GM21367 (cell line): ENCODE data around the gene DCTN2.
"Not testable (repeated sequence)": the region's sequence is repeated elsewhere in the genome, so short reads cannot be mapped to it uniquely, and the experiment has no call there.

Experiments used
- ATAC-seq: cut with Tn5 transposase; IDR thresholded peaks from one replicate; pipeline ENCODE4 v1.9.1; 2021; ENCODE audit not compliant: unreplicated experiment

The DCTN2 gene

DNA sequence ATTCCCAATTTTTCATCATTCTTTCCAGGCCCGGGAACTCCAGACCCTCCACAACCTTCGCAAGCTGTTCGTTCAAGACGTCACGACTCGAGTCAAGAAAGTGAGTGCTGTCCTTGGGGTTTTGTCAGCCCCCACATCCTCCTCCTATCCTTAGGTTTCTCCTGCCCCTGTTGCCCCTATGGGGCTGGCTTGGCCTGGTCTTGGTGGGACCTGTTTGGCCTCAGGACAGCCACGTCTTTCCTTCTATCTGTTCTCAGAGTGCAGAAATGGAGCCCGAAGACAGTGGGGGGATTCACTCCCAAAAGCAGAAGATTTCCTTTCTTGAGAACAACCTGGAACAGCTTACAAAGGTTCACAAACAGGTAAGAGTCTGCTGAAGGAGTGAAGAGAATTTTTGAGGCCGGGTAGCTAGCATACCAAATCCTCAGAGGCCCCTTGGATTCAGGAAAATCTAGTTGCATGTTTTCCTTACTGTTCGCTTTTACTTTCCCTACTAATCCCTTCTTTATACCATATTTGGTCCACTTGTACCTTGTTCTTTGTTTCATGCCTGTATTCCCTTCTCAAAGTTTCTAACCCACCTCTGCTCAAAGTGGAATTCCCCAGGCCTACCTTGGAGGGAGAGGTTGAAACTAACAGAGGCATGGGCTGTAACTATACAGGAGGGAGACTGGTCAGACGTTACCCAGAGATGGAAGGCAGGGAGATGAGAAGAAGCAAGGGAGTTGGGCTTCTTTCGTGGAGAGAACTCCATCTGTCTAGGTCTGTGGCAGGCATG, 31.2 kb upstream of the DCTN2 start:
- no peak for ATAC-seq

DNA sequence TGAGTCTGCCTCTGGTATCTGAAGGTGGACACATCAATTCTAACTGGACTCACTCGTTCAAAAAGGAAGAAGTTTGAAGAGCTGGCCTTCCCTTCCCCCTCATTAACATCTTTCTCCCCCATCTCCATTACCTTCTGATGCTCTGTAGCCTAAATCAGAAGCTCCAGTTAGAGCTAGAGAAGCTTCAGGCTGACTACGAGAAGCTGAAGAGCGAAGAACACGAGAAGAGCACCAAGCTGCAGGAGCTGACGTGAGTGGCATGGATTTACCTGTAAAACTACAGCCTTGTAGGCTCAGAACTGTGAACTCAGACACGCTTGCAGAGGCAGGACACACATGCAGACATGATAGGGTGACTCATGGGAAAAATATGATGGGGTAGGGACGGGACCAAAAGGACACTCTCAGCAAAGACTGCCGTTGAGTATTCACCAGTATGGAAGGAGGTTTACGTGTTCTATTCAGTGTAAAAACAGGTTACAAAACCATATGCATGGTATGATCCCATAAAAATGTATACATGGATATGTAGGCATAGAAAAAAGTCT, 29.7 kb upstream of the DCTN2 start:
- no peak for ATAC-seq

DNA sequence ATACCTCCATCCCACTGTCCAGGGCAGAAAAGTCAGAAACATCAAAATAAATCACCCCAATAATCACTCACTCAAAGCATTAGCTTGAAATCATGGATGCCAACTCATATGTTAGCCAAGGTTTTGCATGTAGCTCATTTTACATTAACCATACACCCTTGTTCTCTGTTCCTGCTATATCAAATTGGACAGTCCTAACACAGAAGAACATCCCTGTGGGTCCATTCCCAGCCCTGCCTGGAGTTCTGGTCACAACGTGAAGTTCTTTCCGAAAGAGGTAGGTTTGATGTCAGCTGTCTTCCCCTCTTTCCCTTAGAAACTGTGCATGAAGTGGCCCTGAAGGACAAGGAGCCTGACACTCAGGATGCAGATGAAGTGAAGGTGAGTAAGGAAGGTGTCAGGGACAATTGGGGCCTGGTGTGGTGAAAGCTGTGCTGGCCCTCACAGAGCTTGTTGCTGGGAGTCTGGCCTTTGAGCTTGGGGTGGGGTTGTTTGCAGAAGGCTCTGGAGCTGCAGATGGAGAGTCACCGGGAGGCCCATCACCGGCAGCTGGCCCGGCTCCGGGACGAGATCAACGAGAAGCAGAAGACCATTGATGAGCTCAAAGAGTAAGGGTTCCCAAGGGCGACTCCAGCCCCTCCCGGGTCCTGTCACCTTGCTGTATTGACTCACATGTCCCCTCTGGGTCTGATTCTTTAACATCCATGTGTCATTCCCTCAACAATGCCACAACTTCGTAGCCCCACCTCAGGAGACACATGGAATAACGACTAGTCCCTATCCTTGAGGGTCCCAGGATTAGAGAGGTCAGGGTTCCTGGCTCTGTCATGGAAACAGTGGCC, 29.0 kb upstream of the DCTN2 start:
- ATAC-seq = no peak

DNA sequence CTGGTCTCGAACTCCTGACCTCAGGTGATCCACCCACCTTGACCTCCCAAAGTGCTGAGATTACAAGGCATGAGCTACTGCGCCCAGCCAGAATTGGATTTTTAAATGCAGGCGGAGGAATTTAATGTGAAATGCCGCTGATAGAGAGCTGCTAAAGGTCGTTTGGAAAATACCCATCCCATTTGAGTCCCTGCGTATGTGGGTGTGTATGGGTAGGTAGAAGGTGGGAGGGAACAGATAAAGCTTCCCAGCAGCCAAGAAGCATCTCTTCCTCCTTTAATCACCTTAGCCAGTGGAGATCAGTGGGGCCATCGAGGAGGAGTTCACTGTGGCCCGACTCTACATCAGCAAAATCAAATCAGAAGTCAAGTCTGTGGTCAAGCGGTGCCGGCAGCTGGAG, 27.8 kb upstream of the DCTN2 start:
- ATAC-seq = no peak

DNA sequence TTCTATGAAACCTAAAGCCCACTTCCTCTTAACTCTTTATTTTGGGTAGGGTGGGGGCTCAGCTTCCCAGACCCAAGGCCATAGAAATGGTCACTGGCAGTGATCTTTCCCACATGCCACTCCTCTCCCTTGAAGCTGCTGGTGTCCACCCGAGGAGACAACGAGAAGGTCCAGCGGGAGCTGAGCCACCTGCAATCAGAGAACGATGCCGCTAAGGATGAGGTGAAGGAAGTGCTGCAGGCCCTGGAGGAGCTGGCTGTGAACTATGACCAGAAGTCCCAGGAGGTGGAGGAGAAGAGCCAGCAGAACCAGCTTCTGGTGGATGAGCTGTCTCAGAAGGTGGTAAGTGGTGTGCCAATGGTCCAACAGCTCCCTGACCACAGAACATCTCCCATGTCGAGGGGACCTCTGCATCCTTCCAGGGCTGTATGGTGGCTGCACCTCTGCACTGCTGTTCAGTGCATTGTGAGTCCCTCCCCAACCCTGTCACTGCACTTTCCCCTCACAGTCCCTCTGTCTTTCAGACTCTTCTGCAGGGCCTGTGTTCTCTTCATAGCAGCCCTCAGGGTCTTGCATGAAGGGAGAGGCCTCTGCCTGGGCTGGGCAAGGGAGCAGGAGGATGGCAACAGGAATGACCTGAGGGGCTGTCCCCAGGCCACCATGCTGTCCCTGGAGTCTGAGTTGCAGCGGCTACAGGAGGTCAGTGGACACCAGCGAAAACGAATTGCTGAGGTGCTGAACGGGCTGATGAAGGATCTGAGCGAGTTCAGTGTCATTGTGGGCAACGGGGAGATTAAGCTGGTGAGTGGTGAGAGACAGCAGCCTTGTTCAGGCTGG, 25.2 kb upstream of the DCTN2 start:
- no peak for ATAC-seq

DNA sequence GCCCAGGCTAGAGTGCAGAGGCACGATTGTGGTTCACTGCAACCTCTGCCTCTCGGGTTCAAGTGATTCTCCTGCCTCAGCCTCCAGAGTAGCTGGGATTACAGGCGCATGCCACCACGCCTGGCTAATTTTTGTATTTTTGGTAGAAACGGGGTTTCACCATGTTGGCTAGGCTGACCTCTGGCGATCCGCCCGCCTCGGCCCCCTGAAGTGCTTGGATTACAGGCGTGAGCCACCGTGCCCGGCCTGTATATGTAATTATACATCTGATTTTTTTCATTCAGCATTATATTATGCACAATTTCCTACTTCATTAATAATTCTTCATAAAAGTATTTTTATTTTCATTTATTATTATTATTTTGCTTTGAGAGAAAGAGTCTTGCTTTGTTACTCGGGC, 23.4 kb upstream of the DCTN2 start:
- ATAC-seq = not testable (repeated sequence)

DNA sequence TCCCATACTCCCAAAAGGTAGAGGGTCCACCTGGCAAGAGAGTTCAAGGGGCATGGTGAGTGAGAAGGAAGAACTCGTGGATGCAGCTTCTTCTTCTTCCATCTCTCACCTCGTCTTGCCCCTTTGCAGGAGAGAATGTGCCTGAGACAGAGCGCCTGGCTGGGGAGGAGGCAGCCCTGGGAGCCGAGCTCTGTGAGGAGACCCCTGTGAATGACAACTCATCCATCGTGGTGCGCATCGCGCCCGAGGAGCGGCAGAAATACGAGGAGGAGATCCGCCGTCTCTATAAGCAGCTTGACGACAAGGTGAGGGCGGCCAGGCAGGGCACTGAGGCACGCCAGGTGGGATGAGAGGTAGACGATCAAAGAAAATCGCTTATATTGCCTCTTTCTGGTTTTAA, 22.9 kb upstream of the DCTN2 start:
- ATAC-seq = no peak

DNA sequence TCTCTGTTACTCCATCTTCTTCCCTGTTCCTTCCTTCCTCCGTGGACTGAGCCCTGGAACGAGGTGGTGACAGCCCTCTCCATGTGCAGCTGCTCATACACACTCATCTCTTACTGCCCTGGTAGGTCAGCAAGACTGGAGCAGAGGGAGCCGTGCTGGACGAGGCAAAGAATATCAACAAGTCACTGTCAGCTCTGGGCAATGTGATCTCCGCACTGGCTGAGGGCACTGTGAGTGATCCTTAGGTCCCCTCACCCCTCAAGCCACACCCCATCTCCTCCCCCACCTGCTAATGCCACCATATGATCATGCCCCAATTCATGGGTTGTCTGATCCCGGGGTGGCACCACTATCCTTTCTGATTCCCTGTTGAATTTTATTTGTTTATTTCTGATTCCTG, 21.8 kb upstream of the DCTN2 start:
- no peak for ATAC-seq

DNA sequence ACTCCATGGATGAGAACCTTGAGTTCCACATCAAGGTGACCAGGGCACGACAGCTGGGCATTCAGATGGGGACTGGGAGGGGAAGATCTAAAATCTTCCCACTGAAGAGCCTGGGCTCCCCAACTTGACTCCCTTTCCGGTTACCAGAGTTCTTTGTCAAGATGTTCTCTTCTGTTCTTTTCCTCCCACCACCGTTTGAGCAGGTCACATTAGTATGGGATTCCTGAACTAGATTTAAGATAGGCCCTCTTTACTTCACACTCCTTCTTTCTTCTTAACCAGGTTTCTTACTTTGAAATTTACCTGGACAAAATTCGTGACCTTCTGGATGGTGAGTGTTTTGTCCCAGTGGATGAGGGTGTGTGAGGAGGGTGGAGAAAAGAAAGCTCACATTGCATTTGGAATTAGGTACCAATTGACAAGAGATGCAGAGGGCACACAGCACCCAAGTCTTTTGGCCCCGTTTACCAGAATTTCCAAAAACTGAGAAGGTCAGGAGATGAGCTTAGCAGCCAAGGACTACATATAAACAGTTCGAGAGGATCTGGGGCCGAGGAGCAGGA, 17.3 kb upstream of the DCTN2 start:
- ATAC-seq = no peak

DNA sequence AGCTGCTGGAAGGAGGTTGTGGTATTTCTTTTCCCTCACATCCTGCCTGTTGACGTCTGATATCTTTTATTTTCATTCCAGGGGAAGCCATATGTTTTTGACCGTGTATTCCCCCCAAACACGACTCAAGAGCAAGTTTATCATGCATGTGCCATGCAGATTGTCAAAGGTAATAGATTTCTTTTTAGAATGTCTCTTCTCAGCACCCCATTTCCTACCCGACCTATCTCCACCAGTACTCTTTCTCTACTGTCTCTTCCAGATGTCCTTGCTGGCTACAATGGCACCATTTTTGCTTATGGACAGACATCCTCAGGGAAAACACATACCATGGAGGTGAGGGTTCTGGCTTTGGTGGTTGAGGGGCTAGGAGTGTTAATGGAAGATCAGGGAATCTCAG, 16.4 kb upstream of the DCTN2 start:
- no peak for ATAC-seq

DNA sequence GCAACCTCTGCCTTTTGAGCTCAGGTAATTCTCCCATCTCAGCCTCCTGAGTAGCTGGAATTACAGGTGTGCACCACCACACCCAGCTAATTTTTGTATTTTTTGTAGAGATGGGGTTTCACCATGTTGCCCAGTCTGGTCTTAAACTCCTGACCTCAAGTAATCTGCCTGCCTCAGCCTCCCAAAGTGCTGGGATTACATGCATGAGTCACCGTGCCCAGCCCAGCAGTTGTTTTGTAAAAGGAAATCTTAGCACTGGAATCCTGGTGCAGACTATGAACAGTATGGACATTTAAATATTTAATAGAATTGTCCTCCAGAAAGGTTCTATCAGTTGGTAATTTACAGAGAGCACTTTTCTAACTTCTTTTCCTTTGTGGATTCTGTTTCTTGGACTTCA, 14.1 kb upstream of the DCTN2 start:
- ATAC-seq = not testable (repeated sequence)

DNA sequence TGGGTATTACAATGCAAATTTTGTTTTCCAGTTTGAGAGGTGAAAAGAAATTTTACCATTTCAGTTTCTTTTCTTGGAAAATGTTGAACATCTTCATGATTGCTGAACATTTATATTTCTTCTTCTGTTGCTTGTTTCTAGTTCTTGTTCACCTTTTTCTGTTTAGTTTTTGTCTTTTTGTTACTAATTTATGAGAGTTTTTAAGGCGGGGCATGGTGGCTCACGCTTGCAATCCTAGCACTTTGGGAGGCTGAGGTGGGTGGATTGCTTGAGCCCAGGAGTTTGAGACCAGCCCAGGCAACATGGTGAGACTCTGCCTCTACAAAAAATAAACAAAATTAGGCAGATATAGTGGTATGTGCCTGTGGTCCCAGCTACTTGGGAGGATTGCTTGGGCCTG, 13.5 kb upstream of the DCTN2 start:
- no peak for ATAC-seq

DNA sequence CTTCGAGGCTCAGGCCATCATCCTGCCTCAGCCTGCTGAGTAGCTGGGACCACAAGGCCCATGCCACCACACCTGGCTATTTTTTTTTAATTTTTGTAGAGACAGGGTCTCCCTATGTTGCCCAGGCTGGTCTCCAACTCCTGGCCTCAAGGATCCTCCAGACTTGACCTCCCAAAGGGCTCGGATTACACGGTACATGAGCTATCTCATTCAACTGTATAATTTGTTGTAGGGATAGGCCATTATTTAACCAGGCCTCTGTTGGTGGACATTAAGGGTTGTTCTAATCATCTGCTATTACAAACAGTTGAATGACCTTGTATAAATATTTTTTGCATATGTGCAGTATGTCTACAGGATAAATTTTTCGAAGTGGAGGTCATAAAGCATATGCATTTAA, 11.9 kb upstream of the DCTN2 start:
- no peak for ATAC-seq

DNA sequence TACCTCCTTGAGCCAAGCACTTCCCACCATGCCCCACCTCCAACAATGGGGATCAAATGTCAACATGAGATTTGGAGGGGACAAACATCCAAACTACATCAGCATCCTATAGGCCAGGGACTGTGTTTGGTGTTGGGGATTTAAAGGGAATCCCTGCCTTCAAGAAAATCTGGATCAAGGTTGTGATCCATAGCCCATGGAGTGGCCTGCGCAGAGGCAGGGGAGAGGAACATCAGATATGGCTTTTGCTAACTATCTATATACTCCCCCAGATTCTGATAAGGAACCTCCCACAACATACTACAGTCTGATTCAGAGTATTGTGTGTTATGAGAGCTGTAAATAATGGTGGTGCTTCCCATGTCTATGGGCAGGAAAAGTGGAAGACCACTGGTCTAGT, 7.9 kb upstream of the DCTN2 start:
- ATAC-seq = no peak

DNA sequence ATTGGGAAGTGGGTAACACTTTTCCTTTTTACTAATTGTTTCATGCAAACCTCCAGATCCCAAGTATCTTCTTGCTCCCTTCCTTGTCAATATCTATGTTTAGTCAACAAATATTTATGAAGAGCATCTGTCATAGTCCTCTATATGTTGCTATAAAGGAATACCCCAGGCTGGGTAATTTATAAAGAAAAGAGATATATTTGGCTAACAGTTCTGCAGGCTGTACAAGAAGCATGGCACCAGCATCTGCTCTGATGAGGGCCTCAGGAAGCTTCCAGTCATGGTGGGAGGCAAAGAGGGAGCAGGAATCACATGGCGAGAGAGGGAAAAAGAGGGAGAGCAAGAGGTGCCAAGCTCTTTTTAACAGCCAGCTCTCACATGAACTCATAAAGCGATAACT, 7.5 kb upstream of the DCTN2 start:
- ATAC-seq = no peak

DNA sequence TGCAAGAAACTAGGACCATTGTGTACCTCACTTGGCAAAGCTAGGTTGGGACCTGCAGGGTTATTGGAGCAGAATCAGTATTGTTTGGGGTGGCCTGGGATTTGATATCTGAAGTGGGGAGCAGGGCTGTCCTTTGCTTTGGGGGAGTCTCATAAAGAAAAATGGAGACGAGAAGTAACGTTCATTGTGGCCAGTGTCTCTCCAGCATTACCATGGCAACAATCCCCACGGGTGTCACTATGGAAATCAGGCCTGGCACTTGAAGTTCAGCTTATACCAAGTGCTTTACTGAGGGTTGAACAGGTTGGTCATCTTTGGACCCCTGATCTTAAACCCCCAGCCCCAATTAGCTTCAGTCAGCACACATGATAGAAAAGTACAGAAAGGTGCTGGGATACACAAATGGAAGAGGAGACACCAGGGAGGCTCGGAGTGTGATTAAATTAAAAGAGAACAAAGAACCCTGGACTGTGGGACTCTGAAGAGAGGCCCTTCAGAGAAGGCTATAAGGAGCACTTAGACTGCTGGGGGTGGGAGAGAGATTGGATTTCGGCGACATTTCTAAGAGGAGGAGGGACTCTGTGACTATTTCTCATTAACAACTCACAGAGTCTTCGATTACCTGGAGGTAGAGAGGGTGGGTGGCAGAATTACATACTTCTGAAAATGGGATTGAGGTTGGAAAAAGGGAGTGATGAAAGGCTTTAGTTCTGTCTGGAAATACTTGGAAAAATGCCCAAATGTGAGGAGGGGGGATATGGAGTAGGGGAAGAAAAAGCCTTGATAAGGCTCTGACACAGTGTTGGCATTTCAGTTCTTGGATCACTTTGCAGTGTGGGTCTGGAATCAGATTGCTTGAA, 6.6 kb upstream of the DCTN2 start:
- ATAC-seq = no peak

DNA sequence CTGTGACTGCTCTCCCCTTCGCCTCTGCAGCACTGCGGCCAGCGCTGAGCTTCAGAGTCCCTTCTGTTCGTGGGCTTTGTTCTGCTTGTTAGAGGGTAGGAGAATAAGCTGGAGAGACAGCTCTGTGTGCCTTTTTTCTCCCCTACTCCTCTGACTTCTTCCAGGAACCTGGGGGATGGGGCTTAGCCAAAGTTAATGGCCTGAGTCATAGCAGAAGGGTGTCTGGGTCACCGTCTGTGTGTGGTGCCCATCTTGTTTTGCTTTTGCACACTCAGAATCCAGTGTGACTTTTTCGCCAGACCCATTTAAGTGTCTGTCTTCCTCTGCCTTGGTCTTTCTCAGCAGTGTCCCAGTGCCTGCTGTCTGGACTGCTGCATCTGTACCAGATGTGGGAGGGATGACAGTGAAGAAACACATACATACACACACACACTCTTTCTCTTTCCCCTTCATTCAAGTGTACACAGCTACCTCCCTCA, 5.9 kb upstream of the DCTN2 start:
- ATAC-seq = no peak

DNA sequence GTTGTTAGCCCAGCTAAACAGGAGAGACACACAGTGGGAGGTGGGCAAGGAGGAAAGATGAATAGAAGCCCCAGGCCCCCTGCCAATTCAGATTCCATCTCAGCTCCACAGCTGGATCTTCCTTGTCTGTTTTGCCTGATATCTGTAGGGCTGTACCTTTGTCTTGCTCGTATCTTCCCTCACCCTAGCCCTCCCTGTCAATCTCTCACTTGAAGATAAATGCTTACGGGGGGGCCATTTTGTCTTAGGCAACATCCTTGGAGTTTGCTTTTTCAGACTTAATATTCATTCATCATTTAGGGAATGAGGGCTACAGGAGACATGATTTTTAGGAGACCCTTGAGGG, 5.3 kb upstream of the DCTN2 start:
- no peak for ATAC-seq

DNA sequence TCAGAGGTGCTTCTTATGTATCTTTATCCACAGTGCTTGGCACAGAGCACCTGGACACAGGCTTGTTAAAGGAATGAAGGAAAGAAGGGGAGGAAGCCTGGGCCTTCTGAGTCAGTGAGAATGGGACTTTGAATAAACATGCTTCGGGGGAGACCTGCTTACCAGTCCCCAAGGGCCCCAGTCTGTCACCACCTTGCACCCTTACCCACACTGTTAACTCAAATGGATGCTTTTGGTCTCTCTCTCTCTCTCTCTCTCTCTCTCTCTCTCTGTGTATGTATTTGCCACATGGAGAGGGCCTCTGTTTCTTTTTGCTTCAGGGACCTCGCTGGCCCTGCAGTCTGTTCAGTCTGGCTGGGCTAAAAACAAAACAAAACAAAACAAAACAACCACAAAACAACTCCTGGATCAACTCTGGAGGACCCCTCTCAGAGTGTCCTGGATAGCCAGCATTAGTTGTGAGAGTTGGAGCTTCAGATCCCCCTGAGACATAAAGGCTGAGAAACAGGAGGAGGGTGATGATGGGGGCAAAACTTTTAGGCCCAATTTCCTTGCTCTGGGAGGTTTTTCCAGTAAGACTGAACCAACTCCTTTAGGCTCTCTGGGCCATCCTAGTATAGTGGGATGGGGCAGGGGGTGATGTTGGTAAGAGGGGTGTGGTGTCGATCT, 4.8 kb upstream of the DCTN2 start:
- ATAC-seq = no peak
